ENCODE results near the gene ATP8B4. TPM values are rescaled to one million over a fixed set of nuclear protein-coding genes. Genes with fewer than 3 reads are reported as not detected.

Gene ATP8B4
- total RNA-seq, 2 donors from 2014 or later = 8.3 to 55.7 TPM

- Histone ChIP-seq H3K27me3 (replicated peaks; ENCODE audit: insufficient read depth) (peaks cover 2% of the 10 kb centered on the region), H3K4me1 (replicated peaks) (no peaks in the 10 kb centered on the region), H3K27ac (no peak overlapping the region), H3K9me3 (no peaks in the 10 kb centered on the region), H3K4me3 (no peak overlapping the region), H3K36me3 (no peaks in the 10 kb centered on the region)
- no peak for DNase-seq (ENCODE audit: low spot score)
- no peak for TF ChIP-seq POLR2A (IDR thresholded peaks at IDR 0.05)
- no peak for TF ChIP-seq CTCF (IDR thresholded peaks at IDR 0.05)
- no peak for TF ChIP-seq POLR2AphosphoS5 (IDR thresholded peaks at IDR 0.05)
- intact Hi-C loops (cut with DNase I) = loop anchor here (5.0 kb wide), 5 partner anchors 83 to 667 kb away; partner anchors contain the start of genes DTWD1, FAM227B and FGF7
Measured at GRCh38 chr15:49904296-49904695, 214.7 kb downstream of the ATP8B4 start.

DNA sequence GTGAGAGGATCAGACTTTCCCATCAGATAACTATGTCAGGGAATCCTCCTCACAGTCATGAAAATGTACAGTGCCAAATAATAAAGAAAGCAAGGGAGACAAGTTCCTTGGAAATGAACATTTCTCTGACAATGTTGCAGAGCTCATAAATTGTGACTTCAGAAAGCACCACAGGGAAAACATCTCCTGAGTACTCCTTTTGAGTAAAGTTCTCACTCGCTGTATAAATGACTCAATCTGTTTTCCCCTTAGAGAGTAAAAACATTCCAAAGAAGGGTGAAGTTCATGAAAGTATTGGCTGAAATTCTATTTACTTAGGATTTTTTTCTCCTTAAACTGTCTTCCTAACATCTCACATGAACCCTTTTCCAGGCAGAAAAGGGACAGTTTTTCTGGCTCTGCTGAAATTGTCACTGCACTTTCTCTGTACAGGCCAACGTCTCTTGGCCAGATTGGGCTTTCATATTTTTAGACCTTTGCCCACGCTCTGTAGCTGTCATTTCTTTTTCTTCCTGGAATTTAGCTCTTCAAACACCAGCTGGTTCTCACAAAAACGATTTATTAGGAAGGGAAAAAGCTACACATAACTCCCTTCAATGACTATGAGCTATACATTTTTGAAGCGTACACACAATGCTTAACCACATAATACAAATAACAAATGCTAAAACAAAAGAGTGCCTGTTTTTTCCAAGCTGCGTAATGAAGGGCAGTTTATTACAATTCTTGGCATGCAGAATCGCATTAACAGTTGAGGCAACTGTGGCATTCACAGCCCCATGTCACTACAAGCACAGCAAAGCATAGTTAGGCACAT, 216.1 kb downstream of the ATP8B4 start:
- intact Hi-C loops (cut with DNase I) = loop anchor here (5.0 kb wide), 5 partner anchors 84 to 666 kb away; partner anchors contain the start of genes DTWD1, FAM227B and FGF7
- no peak for DNase-seq (ENCODE audit: low spot score)
- TF ChIP-seq POLR2AphosphoS5 (IDR thresholded peaks at IDR 0.05) (no peak), POLR2A (IDR thresholded peaks at IDR 0.05) (no peak), CTCF (IDR thresholded peaks at IDR 0.05) (no peak)
- 11% methylated on average over 7 of the region's 7 CpGs for WGBS
- H3K4me3 ChIP-seq = no peak overlapping the region
- H3K9me3 ChIP-seq = no peaks in the 10 kb centered on the region
- H3K4me1 ChIP-seq (replicated peaks) = no peaks in the 10 kb centered on the region
- H3K27me3 ChIP-seq (replicated peaks; ENCODE audit: insufficient read depth) = peaks cover 2% of the 10 kb centered on the region
- no peaks in the 10 kb centered on the region for H3K36me3 ChIP-seq
- peak overlapping the region; percentile 26 to 35 for H3K27ac ChIP-seq

GRCh38 chr15:49901996-49902684, 216.9 kb downstream of the ATP8B4 start:
- Histone ChIP-seq H3K4me1 (replicated peaks) (no peaks in the 10 kb centered on the region), H3K4me3 (no peak overlapping the region), H3K9me3 (no peaks in the 10 kb centered on the region), H3K27me3 (replicated peaks; ENCODE audit: insufficient read depth) (peaks cover 2% of the 10 kb centered on the region), H3K27ac (peak overlapping the region; percentile 26 to 28), H3K36me3 (no peaks in the 10 kb centered on the region)
- intact Hi-C loops (cut with DNase I) = loop anchor here (5.0 kb wide), 5 partner anchors 85 to 665 kb away; partner anchors contain the start of genes DTWD1, FAM227B and FGF7
- WGBS = 44% methylated on average over 2 of the region's 2 CpGs
- TF ChIP-seq CTCF (IDR thresholded peaks at IDR 0.05) = peak in 1 of 4 experiments; percentile 21
- no peak for TF ChIP-seq POLR2AphosphoS5 (IDR thresholded peaks at IDR 0.05)
- TF ChIP-seq POLR2A (IDR thresholded peaks at IDR 0.05) = no peak
- no peak for DNase-seq (ENCODE audit: low spot score)

DNA sequence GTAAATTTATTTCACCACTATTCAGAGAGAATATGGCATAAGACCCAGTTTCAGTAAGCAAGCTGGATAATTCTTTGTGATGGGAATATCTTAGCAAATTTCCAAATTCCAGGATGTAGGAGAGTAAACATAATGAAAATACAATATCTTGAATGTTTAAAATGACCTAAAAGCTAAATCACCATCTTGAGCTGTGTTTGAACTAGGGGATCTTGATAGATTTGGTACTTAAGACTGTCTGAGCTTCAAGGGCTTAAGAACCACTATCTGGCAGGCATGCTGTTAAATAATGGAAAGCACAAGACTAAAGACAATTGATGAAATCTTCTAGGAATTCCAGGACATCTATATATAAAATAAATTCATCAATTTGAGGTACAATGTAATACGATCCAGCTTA, 217.7 kb downstream of the ATP8B4 start:
- Histone ChIP-seq H3K9me3 (no peaks in the 10 kb centered on the region), H3K4me3 (no peak overlapping the region), H3K27me3 (replicated peaks; ENCODE audit: insufficient read depth) (peaks cover 2% of the 10 kb centered on the region), H3K4me1 (replicated peaks) (no peaks in the 10 kb centered on the region), H3K36me3 (no peaks in the 10 kb centered on the region), H3K27ac (peak overlapping the region; percentile 28 to 30)
- intact Hi-C loops (cut with DNase I) = loop anchor here (5.0 kb wide), 5 partner anchors 86 to 664 kb away; partner anchors contain the start of genes DTWD1, FAM227B and FGF7
- no peak for DNase-seq (ENCODE audit: low spot score)
- no peak for TF ChIP-seq POLR2A (IDR thresholded peaks at IDR 0.05)
- no peak for TF ChIP-seq POLR2AphosphoS5 (IDR thresholded peaks at IDR 0.05)
- no peak for TF ChIP-seq CTCF (IDR thresholded peaks at IDR 0.05)
- WGBS = 88% methylated on average over 1 of the region's 1 CpG

Measured in prostate gland (tissue), 2 donors.